ENCODE measurements around the gene GPR15LG. TPM values are rescaled to one million over a fixed set of nuclear protein-coding genes. Genes with fewer than 3 reads are reported as not detected.

Gene GPR15LG
- total and polyA plus RNA-seq, 2 experiments from 2014 or later: not detected

GRCh38 chr10:84212014-84212413 lies 38.4 kb downstream of the GPR15LG start (continued):
- TF ChIP-seq, protein P1, sequence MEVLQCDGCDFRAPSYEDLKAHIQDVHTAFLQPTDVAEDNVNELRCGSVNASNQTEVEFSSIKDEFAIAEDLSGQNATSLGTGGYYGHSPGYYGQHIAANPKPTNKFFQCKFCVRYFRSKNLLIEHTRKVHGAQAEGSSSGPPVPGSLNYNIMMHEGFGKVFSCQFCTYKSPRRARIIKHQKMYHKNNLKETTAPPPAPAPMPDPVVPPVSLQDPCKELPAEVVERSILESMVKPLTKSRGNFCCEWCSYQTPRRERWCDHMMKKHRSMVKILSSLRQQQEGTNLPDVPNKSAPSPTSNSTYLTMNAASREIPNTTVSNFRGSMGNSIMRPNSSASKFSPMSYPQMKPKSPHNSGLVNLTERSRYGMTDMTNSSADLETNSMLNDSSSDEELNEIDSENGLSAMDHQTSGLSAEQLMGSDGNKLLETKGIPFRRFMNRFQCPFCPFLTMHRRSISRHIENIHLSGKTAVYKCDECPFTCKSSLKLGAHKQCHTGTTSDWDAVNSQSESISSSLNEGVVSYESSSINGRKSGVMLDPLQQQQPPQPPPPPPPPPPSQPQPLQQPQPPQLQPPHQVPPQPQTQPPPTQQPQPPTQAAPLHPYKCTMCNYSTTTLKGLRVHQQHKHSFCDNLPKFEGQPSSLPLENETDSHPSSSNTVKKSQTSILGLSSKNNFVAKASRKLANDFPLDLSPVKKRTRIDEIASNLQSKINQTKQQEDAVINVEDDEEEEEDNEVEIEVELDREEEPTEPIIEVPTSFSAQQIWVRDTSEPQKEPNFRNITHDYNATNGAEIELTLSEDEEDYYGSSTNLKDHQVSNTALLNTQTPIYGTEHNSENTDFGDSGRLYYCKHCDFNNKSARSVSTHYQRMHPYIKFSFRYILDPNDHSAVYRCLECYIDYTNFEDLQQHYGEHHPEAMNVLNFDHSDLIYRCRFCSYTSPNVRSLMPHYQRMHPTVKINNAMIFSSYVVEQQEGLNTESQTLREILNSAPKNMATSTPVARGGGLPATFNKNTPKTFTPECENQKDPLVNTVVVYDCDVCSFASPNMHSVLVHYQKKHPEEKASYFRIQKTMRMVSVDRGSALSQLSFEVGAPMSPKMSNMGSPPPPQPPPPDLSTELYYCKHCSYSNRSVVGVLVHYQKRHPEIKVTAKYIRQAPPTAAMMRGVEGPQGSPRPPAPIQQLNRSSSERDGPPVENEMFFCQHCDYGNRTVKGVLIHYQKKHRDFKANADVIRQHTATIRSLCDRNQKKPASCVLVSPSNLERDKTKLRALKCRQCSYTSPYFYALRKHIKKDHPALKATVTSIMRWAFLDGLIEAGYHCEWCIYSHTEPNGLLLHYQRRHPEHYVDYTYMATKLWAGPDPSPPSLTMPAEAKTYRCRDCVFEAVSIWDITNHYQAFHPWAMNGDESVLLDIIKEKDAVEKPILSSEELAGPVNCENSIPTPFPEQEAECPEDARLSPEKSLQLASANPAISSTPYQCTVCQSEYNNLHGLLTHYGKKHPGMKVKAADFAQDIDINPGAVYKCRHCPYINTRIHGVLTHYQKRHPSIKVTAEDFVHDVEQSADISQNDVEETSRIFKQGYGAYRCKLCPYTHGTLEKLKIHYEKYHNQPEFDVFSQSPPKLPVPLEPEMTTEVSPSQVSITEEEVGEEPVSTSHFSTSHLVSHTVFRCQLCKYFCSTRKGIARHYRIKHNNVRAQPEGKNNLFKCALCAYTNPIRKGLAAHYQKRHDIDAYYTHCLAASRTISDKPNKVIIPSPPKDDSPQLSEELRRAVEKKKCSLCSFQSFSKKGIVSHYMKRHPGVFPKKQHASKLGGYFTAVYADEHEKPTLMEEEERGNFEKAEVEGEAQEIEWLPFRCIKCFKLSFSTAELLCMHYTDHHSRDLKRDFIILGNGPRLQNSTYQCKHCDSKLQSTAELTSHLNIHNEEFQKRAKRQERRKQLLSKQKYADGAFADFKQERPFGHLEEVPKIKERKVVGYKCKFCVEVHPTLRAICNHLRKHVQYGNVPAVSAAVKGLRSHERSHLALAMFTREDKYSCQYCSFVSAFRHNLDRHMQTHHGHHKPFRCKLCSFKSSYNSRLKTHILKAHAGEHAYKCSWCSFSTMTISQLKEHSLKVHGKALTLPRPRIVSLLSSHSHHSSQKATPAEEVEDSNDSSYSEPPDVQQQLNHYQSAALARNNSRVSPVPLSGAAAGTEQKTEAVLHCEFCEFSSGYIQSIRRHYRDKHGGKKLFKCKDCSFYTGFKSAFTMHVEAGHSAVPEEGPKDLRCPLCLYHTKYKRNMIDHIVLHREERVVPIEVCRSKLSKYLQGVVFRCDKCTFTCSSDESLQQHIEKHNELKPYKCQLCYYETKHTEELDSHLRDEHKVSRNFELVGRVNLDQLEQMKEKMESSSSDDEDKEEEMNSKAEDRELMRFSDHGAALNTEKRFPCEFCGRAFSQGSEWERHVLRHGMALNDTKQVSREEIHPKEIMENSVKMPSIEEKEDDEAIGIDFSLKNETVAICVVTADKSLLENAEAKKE (CRISPR knock-in tag; IDR thresholded peaks at IDR 0.05): no peak
- TF ChIP-seq NANOG (IDR thresholded peaks at IDR 0.05; ENCODE audit: borderline replicate concordance): no peak
- no peak for TF ChIP-seq POLR2AphosphoS5 (IDR thresholded peaks at IDR 0.05; ENCODE audit: low read depth)
- TF ChIP-seq, protein P2, sequence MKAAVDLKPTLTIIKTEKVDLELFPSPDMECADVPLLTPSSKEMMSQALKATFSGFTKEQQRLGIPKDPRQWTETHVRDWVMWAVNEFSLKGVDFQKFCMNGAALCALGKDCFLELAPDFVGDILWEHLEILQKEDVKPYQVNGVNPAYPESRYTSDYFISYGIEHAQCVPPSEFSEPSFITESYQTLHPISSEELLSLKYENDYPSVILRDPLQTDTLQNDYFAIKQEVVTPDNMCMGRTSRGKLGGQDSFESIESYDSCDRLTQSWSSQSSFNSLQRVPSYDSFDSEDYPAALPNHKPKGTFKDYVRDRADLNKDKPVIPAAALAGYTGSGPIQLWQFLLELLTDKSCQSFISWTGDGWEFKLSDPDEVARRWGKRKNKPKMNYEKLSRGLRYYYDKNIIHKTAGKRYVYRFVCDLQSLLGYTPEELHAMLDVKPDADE (IDR thresholded peaks at IDR 0.05): no peak

DNA sequence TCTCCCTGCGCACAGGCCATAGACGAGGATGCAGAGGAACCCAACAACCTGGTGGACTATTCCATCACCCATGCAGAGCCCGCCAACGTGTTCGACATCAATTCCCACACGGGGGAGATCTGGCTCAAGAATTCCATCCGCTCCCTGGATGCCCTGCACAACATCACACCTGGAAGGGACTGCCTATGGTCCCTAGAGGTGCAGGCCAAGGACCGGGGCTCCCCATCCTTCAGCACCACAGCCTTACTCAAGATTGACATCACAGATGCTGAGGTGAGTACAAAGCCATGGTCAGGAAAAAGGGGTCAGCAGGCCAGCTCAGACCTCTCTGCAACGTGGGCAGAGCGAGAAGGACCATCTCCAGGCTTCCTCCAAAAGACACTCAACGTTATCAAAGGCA lies 39.5 kb downstream of the GPR15LG start:
- Histone ChIP-seq H3K4me3 (no peak overlapping the region), H3K27ac (ENCODE audit: low read depth) (no peak overlapping the region), H3K27me3 (ENCODE audit: insufficient read depth) (no peaks in the 10 kb centered on the region), H3K9me2 (ENCODE audit: insufficient read depth) (no peaks in the 10 kb centered on the region), H3F3A (replicated peaks; ENCODE audit: low read depth) (no peaks in the 10 kb centered on the region), H3K79me2 (replicated peaks; ENCODE audit: insufficient read depth) (no peaks in the 10 kb centered on the region), H3K4me2 (no peak overlapping the region), H4K20me1 (replicated peaks; ENCODE audit: insufficient read depth) (no peaks in the 10 kb centered on the region), H2AFZ (no peak overlapping the region), H3K36me3 (ENCODE audit: insufficient read depth) (no peaks in the 10 kb centered on the region), H3K4me1 (ENCODE audit: insufficient read depth) (no peaks in the 10 kb centered on the region)
- TF ChIP-seq EZH2phosphoT487 (IDR thresholded peaks at IDR 0.05; ENCODE audit: unreplicated experiment) (no peak), ZNF114 (CRISPR knock-in tag; IDR thresholded peaks at IDR 0.05) (no peak), CREB1 (CRISPR knock-in tag; IDR thresholded peaks at IDR 0.05; ENCODE audit: low read depth) (no peak)
- Mint-ChIP-seq H3K27me3 (ENCODE audit: insufficient read depth, low read depth, poor library complexity) (no peaks in the 10 kb centered on the region), H3K27ac (no peak overlapping the region), H3K9me3 (no peaks in the 10 kb centered on the region; the same call in 1 of the 3 replicates), H3K36me3 (ENCODE audit: low read depth) (no peaks in the 10 kb centered on the region), H3K4me3 (no peak overlapping the region), H3K4me1 (peaks cover 7% of the 10 kb centered on the region; the same call in 2 of the 3 replicates)
- no peak for ATAC-seq
- no peak for DNase-seq (ENCODE audit: low spot score)
